ENCODE measurements around the gene TMEM63C.
A peak's percentile ranks its signal among the peaks of the same experiment; 100 is the strongest.

TMEM63C gene

DNA sequence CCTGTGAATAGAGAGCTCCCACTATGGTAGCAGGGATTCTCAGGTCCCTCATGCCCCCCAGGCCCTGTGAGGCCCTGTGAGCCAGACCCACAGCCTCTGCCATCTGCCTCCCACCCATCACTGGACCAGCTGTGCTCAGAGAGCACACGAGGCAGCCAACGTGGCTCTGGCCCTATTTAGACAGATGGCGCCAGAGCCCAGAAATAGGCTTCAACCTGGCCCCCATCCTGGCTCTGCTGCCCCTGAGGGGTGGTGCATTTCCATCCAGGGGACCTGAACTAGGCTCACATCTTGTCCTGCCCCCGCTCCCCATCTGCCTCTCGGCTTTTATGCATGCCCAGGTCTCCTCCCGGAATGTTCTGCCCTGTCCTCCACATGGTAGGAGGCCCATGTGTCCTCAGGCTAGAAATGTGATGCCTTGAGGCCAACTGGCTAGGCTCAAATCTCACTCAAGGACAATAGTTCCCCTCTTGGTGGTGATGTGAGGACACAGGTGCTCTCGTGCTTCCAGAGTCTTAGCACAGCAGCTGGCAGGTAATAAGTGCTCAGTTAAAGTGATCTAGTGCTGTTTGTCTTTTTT lies 18.9 kb downstream of the TMEM63C start:
- DNase-seq: no peak

DNA sequence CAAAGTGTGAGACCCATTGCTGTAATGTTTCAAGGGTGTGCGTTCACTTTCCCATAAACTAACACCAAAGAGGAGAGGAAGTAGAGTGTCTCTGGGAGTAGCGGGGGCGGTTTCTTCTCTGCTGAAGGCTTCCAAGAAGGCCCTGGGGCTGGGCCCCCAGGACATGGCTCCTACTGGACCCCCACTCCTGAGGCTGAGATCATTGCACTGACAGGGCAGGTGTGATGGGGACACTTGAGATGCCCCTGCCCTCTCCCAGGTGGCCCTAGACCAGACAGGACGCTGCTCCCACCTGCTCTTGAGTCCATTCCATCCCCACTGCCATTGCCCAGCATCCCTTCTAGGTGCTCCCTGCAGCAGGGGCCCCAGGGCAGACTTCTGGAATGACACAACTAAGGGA lies 20.1 kb downstream of the TMEM63C start:
- DNase-seq: no peak

- DNase-seq: peak; percentile 96
Observed at GRCh38 chr14:77203611-77204458, 22.2 kb downstream of the TMEM63C start.

DNA sequence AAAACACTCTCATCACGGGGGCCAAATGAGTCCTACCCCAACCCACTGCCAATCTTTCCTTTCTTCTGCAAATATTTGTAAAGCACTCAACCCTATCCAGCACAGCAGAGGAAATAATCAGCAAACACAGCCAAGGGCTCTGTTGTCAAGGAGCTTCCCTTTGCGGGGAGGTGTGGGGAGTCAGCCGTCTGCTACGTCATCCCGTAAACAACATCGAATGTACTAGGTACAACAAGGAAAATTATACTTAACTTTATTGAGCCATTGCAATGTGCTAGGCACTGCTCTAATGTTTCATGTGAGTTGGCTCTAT lies 22.8 kb downstream of the TMEM63C start:
- peak; percentile 99 for DNase-seq

- DNase-seq: no peak
Observed at GRCh38 chr14:77204907-77205306, 23.3 kb downstream of the TMEM63C start.

GRCh38 chr14:77205566-77205965 lies 24.0 kb downstream of the TMEM63C start:
- DNase-seq: no peak

DNA sequence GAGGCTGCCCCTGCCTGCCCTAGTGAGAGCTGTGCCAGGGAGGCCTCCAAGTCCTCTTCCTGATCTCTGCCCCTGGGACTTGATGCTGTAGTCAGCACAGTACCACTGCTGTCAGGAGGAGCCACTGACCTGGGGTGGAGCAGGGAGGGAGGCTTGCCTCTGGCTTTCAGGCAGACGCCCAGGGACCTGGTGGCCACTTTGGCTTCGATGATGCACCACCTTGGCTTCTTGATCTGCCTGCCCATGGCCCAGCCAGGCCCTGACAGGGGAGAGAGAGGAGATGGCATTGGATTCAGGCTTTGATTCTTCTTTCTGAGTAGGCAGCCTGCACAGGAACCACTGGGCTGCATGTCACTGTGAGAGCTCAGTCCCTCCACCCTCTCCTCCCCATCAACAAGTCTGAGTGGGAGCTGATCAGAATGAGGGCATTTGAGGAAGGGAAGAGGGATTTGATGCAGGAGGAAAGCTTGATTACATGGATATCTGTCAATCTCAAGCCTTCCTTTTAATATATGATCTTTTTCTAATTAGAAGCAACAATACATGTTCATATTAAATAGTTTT lies 24.7 kb downstream of the TMEM63C start:
- DNase-seq: peak; percentile 6

DNA sequence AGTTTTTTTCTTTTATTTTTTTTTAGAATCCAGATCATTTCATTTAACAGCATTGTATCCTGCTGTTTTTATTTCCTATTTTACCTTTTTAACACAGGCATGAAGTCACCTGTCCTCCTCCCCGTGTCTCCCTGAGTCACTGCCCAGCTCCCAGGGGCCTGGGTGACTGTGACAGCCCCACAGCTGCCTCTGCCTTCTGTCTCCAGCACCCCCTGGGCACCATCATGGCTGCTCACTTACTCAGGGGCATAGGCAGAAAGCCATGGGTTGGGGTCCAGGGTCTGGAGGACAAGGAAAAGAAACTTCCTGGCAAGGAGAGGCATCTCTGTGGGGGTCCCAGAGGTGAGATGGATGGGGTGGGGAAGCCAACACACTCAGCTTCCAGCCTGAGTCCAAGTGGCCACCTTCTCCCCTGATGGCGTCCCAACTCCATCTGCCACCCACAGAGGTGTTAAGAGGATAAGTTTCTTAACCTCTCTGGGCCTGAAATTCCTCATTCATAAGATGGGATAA lies 25.3 kb downstream of the TMEM63C start:
- DNase-seq: no peak

GRCh38 chr14:77208291-77208978 lies 26.8 kb downstream of the TMEM63C start:
- peak; percentile 92 for DNase-seq

DNA sequence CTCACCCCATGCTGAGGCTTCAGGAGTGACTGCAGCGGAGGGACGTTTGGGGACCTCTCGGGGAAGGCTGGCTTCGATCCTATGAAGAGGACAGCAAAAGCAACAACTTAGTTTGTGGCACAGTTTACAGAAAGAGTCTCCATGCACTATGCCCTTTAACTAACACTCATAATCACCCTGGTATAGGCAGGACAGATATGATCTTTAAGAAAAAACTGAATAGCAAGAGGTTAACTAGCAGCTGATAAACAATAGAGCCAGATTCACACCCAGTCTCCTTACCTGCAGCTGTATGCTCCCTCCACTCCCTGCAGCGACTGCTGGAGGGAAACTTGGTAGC lies 27.4 kb downstream of the TMEM63C start:
- DNase-seq: no peak

DNA sequence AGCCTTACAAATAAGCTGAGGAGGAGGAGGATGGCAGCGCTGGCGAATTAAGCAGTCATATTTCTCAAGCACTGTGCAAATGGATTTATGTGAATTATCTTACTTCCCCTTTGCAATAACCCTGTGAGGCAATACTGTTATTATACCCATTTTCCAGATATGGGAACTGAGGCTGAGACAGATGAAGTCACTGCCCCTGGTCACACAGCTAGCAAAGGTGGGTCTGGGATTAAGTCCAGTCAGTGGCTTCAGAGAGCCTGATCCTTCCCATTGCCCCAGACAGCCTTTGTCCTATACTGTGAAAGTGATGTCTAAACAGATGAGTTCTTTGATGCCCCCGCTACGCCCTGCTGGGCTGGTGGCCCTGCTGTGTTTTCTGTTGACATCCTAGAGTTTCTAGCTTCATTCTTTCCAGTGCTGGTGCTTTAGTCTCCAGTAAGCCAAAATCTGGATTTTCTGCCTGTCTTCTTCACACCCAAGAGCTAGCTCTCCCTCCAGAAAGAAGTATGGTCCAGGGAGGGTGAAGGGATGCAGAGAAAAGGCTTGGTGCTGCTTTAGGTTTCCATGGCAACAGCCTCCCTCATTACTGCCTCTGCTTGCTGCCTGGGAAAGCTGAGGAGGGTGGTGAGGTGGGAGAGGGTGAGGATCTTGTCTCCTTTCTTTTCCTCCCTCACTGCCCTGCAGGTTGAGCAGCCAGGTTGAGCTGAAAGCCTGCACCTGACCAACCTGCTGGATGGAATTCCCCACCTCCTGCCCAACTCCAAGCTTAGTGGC lies 30.7 kb downstream of the TMEM63C start:
- DNase-seq: no peak

DNA sequence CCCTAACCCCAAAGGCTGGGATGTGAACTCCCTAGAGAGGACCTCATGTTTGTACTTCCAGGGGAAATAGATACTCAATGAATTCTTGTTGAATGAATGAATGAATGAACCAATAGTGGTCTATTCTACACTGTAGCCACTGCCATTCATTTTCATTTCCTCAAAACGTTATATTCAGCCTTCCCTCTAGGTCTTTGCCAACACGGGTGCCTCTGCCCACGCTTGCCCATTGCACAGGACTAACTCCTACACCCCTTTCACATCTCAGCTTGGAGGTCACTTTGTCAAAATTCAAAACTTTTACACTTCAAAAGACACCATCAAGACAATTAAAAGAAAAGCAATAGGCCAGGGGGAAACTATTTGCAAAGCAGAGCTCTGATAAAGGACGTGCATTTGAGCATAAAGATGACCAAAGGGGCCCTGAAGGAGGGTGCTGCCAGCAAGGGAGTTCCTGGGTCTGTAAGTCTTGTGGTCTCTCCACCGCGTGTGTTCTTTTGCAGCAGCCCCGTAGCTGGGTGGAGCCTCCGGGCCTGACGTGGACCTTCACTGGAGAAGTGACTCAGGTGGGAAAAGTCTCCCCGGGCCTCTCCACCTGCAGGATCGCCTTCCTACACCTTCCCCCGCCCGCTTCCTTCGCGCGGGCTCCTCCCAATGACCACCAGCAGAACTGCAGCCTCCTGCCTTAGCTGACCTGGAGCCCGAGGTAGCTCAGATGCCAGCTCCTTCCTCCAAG lies 31.5 kb downstream of the TMEM63C start:
- DNase-seq: peak; percentile 92

GRCh38 chr14:77213679-77214016 lies 32.0 kb downstream of the TMEM63C start:
- no peak for DNase-seq

DNA sequence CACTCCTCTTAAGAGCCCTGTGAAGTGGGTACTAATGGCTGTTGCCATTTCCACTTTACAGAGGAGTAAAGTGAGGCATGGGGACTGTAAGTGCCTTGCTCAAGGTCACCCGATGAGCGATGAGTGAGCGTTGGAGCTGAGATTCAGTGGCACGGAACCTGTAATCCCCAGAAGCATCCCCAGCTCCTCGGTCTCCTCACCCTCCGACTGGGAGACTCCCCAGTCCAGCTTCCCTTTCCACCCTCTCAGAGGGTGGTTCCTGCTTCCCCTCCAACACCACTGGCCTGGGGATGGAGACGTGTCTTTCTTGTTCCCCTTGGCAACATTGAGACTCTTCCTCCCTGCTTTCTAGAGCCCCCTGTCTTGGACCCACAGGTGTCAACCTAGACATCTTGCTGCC lies 32.6 kb downstream of the TMEM63C start:
- no peak for DNase-seq

GRCh38 chr14:77217551-77217950 lies 36.0 kb downstream of the TMEM63C start:
- no peak for DNase-seq

DNA sequence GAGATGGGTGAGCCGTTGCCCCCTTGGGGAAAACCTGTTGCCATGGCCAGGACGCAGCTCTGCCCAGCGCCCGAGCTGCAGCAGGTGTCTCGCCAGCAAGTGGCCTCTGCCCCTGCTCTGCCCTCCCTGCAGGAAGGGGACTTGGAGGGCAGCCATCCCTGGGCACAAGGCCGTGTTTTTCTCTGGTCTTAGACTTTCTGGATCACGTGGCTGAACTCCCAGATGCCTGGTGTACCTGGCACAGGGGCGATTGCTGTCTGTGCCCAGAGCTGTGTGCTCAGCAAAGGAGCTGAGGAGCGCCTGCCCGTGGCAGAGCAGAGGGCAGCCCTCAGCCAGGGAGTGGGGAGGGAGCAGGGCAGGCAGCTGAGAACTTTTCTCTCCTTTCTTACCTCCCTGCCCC lies 38.0 kb downstream of the TMEM63C start:
- DNase-seq: no peak

DNA sequence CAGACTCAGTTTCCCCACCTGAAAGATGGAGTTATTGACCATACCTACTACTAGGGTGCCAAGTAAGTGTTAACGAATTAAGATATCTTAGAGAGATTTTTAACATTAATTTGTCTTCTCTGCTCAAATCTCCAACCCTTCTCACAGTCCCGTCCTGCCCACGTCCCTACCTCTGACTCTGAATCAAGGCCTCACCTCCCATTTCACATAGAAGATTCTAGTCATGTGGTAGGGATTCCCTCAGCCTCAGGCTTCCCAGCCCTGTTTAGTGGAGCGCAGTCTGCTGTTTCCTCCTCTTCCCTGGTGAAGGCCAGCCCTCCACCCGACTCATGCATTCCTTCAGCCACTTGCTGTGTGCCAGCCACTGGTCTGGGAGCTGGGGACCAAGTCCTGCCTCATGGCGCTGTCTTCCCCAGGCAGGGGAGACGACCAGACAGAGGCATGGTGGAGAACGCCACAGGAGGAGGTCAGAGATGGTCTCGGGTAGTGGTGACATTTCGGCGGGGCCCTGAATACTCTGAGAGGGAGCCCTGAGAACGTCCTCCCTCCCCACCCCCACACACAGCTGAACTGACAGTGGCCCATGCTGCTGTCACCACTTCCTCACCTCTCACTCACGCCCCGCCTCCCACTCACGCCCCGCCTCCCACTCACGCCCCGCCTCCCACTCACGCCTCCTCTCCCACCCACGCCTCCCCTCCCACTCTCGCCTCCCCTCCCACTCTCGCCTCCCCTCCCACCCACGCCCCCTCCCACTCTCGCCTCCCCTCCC lies 38.8 kb downstream of the TMEM63C start:
- DNase-seq: no peak

DNA sequence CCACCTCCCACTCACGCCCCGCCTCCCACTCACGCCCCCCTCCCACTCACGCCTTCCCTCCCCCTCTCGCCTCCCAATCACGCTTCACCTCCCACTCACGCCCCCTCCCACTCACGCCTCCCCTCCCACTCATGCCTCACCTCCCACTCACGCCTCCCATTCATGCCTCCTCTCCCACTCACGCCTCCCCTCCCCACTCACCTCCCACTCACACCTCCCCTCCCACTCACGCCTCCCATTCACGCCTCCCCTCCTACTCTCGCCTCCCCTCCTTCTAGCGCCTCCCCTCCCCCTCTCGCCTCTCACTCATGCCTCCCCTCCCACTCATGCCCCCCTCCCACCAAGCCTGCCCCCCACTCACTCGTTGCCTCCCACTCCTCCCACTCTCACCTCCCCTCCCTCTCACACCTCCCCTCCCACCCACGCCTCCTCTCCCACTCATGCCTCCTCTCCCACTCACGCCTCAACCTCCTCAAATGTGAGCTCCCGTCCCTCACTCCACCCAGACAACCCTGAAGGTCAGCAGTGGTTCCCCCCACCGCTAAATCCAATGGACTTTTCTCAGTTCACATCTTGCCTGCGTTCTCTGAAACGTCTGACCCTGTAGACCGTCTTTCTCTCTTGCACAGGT lies 39.8 kb downstream of the TMEM63C start:
- DNase-seq: no peak

GRCh38 chr14:77222546-77223225 lies 41.1 kb downstream of the TMEM63C start:
- DNase-seq: peak; percentile 18

GRCh38 chr14:77224212-77224611 lies 42.6 kb downstream of the TMEM63C start:
- DNase-seq: no peak
